H1 (cell line): Measurements from ENCODE around the gene C14orf119. TPM values are rescaled to one million over a fixed set of nuclear protein-coding genes. Genes with fewer than 3 reads are reported as not detected.

Source experiments
- CTCF ChIA-PET: fragments of 300-600 bp; sonication (Branson Sonifier 250); formaldehyde crosslinking; loops from one replicate; lab custom pipeline; 2021; ENCODE audit not compliant: partially characterized antibody; lab: Charles Lee
- POLR2A ChIA-PET: fragments of 300-600 bp; sonication (Branson Sonifier 250); formaldehyde crosslinking; loops from one replicate; lab custom pipeline; 2021; ENCODE audit warnings: inconsistent platforms; ENCODE audit not compliant: partially characterized antibody; lab: Charles Lee
- DNase-seq, 2 experiments: peaks; one replicate each; pipeline versions ENCODE4 v3.0.0 to v3.0.0-alpha.2; 2010 to 2022; ENCODE audit warnings: low spot score in 2 of 2, low read depth in 1 of 2, mixed read lengths in 1 of 2
- FAIRE-seq: peaks from 2 replicates; lab custom pipeline; 2011; peaks lifted over from hg19 to GRCh38; lab: Jason Lieb, UNC
- H2AFZ ChIP-seq: 2 replicates; pipeline ENCODE4 v1.8.1; 2012; ENCODE audit warnings: low read length, inconsistent platforms
- H2AK5ac ChIP-seq: 2 replicates; pipeline ENCODE4 v1.6.1; 2013; ENCODE audit warnings: low read depth, low read length
- H2BK120ac ChIP-seq: replicated peaks from 2 replicates; pipeline ENCODE3; 2013; ENCODE audit warnings: low read depth, low read length, inconsistent platforms
- H2BK12ac ChIP-seq: 2 replicates; pipeline ENCODE4 v1.6.1; 2013; ENCODE audit warnings: low read depth, low read length
- H2BK15ac ChIP-seq: 2 replicates; pipeline ENCODE4 v1.6.1; 2013; ENCODE audit warnings: low read length
- H2BK20ac ChIP-seq: 2 replicates; pipeline ENCODE4 v1.6.1; 2013; ENCODE audit warnings: low read length
- H2BK5ac ChIP-seq: 2 replicates; pipeline ENCODE4 v1.6.1; 2013; ENCODE audit warnings: low read depth, low read length
- H3K14ac ChIP-seq: 2 replicates; pipeline ENCODE4 v1.6.1; 2013; ENCODE audit warnings: inconsistent platforms; ENCODE audit not compliant: insufficient read length
- H3K18ac ChIP-seq: 2 replicates; pipeline ENCODE4 v1.6.1; 2013; ENCODE audit warnings: low read length; ENCODE audit errors: extremely low read depth
- H3K23ac ChIP-seq: 2 replicates; pipeline ENCODE4 v1.6.1; 2013; ENCODE audit warnings: inconsistent platforms; ENCODE audit not compliant: insufficient read length
- H3K23me2 ChIP-seq: 2 replicates; pipeline ENCODE4 v1.6.1; 2013; ENCODE audit warnings: low read depth, low read length
- H3K27ac ChIP-seq: 2 replicates; pipeline ENCODE4 v1.6.1; 2011; ENCODE audit warnings: low read depth, low read length, inconsistent platforms
- H3K27me3 ChIP-seq, 4 experiments: replicated peaks in 1 of 4; 1 replicate in 1 of 4; 2 replicates in 3 of 4; pipeline versions ENCODE4 v1.6.1 to v1.8.1; 2011 to 2013; ENCODE audit warnings: low read length in 3 of 4, mild to moderate bottlenecking in 3 of 4, inconsistent platforms in 2 of 4, mixed read lengths in 2 of 4, moderate library complexity in 1 of 4; ENCODE audit not compliant: control insufficient read depth in 3 of 4, insufficient read depth in 3 of 4; ENCODE audit errors: extremely low read depth in 1 of 4
- H3K36me3 ChIP-seq, 4 experiments: 2 replicates each; pipeline versions ENCODE4 v1.6.1 to v1.8.1; 2011 to 2013; ENCODE audit warnings: mild to moderate bottlenecking in 4 of 4, low read length in 3 of 4, moderate library complexity in 2 of 4, control low read depth in 1 of 4, inconsistent platforms in 1 of 4; ENCODE audit not compliant: insufficient read depth in 4 of 4, control insufficient read depth in 2 of 4
- H3K4ac ChIP-seq: replicated peaks from 2 replicates; pipeline ENCODE3; 2013; ENCODE audit warnings: low read length, low read depth, mixed read lengths, inconsistent platforms; ENCODE audit not compliant: insufficient read length
- H3K4me1 ChIP-seq, 4 experiments: replicated peaks in 1 of 4; 1 replicate in 1 of 4; 2 replicates in 3 of 4; pipeline versions ENCODE4 v1.6.1 to v1.8.1; 2011 to 2013; ENCODE audit warnings: low read length in 3 of 4, inconsistent platforms in 2 of 4, mixed read lengths in 1 of 4; ENCODE audit not compliant: insufficient read depth in 4 of 4, control insufficient read depth in 3 of 4
- H3K4me2 ChIP-seq, 2 experiments: 2 replicates each; pipeline versions ENCODE4 v1.6.1 to v1.8.1; 2011 to 2013; ENCODE audit warnings: low read depth in 2 of 2, low read length in 2 of 2, control low read depth in 1 of 2, inconsistent platforms in 1 of 2, mild to moderate bottlenecking in 1 of 2; ENCODE audit not compliant: insufficient read depth in 1 of 2
- H3K4me3 ChIP-seq, 4 experiments: fragments of 200-600, 300-600 bp in 1 of 4; sonication (generic), shearing (Covaris generic), sonication (Bioruptor Twin) in 1 of 4; 2 replicates each; pipeline versions ENCODE4 v1.5.1 to v1.8.1; 2011 to 2016; ENCODE audit warnings: low read length in 4 of 4, low read depth in 3 of 4, control low read depth in 2 of 4, inconsistent platforms in 2 of 4, mild to moderate bottlenecking in 2 of 4, mixed read lengths in 1 of 4, moderate library complexity in 1 of 4; ENCODE audit not compliant: insufficient read depth in 2 of 4; ENCODE audit errors: extremely low read depth in 1 of 4
- H3K56ac ChIP-seq: replicated peaks from 2 replicates; pipeline ENCODE3; 2013; ENCODE audit warnings: low read depth, mild to moderate bottlenecking, mixed read lengths, low read length, inconsistent platforms; ENCODE audit not compliant: insufficient read length
- H3K79me1 ChIP-seq: 2 replicates; pipeline ENCODE4 v1.6.1; 2013; ENCODE audit warnings: low read depth, low read length, control low read depth
- H3K79me2 ChIP-seq, 2 experiments: 2 replicates each; pipeline versions ENCODE4 v1.6.1 to v1.8.1; 2012 to 2013; ENCODE audit warnings: low read length in 2 of 2, mild to moderate bottlenecking in 2 of 2, inconsistent platforms in 1 of 2; ENCODE audit not compliant: insufficient read depth in 2 of 2, control insufficient read depth in 1 of 2
- H3K9ac ChIP-seq, 4 experiments: replicated peaks in 1 of 4; 1 replicate in 1 of 4; 2 replicates in 3 of 4; pipeline versions ENCODE4 v1.6.1 to v1.8.1; 2011 to 2013; ENCODE audit warnings: low read depth in 3 of 4, low read length in 3 of 4, control low read depth in 2 of 4, mild to moderate bottlenecking in 2 of 4, moderate library complexity in 2 of 4, inconsistent platforms in 1 of 4; ENCODE audit errors: extremely low read depth in 1 of 4
- H3K9me3 ChIP-seq, 2 experiments: 2 replicates each; pipeline versions ENCODE4 v1.6.1 to v1.8.1; 2012 to 2013; ENCODE audit warnings: mild to moderate bottlenecking in 2 of 2, moderate library complexity in 2 of 2, control low read depth in 1 of 2, inconsistent platforms in 1 of 2, low read depth in 1 of 2, low read length in 1 of 2, mixed read lengths in 1 of 2; ENCODE audit not compliant: insufficient read depth in 2 of 2
- H4K20me1 ChIP-seq, 2 experiments: replicated peaks in 1 of 2; 2 replicates each; pipeline versions ENCODE3 to v1.8.1; 2011 to 2013; ENCODE audit warnings: inconsistent platforms in 2 of 2, low read length in 2 of 2, mild to moderate bottlenecking in 1 of 2; ENCODE audit not compliant: insufficient read depth in 2 of 2, control insufficient read depth in 1 of 2
- H4K5ac ChIP-seq: 2 replicates; pipeline ENCODE4 v1.6.1; 2013; ENCODE audit warnings: low read length, low read depth, mixed read lengths, inconsistent platforms; ENCODE audit not compliant: insufficient read length
- H4K8ac ChIP-seq: 2 replicates; pipeline ENCODE4 v1.8.0; 2013; ENCODE audit warnings: mild to moderate bottlenecking, moderate library complexity, low read length, inconsistent platforms; ENCODE audit not compliant: insufficient read depth; ENCODE audit errors: extremely low read depth
- H4K91ac ChIP-seq: replicated peaks from 2 replicates; pipeline ENCODE3; 2013; ENCODE audit warnings: low read length, mixed read lengths, inconsistent platforms; ENCODE audit not compliant: insufficient read length
- BACH1 ChIP-seq: IDR thresholded peaks from 2 replicates; pipeline ENCODE4 v1.6.1; 2012; ENCODE audit warnings: low read length, improper control_type of control experiment
- BCL11A ChIP-seq, 2 experiments: IDR thresholded peaks; one replicate each; pipeline ENCODE4 v1.6.1; 2011; ENCODE audit warnings: low read depth in 2 of 2, low read length in 2 of 2, mild to moderate bottlenecking in 2 of 2
- BRCA1 ChIP-seq: IDR thresholded peaks from 2 replicates; pipeline ENCODE4 v1.6.1; 2012; ENCODE audit warnings: low read depth, low read length, improper control_type of control experiment
- CREB1 ChIP-seq: IDR thresholded peaks from 2 replicates; pipeline ENCODE4 v1.6.1; 2012; ENCODE audit warnings: inconsistent platforms
- CTBP2 ChIP-seq: IDR thresholded peaks from 2 replicates; pipeline ENCODE4 v1.7.0; 2011; ENCODE audit warnings: borderline replicate concordance, mild to moderate bottlenecking, moderate library complexity, mixed read lengths, low read length; ENCODE audit not compliant: insufficient read depth, insufficient read length
- EGR1 ChIP-seq: IDR thresholded peaks from 2 replicates; pipeline ENCODE4 v1.6.1; 2011; ENCODE audit warnings: low read depth, low read length, borderline replicate concordance
- HDAC2 ChIP-seq, 2 experiments: fragments of 300-600 bp in 1 of 2; sonication (generic) in 1 of 2; IDR thresholded peaks; 2 replicates each; pipeline ENCODE4 v1.6.1; 2011 to 2012; ENCODE audit warnings: low read depth in 2 of 2, low read length in 2 of 2, mild to moderate bottlenecking in 2 of 2, moderate library complexity in 2 of 2, borderline replicate concordance in 1 of 2, inconsistent platforms in 1 of 2
- MAX ChIP-seq: IDR thresholded peaks from 2 replicates; pipeline ENCODE4 v1.6.1; 2012; ENCODE audit warnings: inconsistent platforms
- NRF1 ChIP-seq: IDR thresholded peaks from 2 replicates; pipeline ENCODE4 v1.6.1; 2011; ENCODE audit warnings: mild to moderate bottlenecking, low read depth, low read length, improper control_type of control experiment
- POLR2AphosphoS5 ChIP-seq: IDR thresholded peaks from 2 replicates; pipeline ENCODE4 v1.6.1; 2011; ENCODE audit warnings: low read depth, low read length
- POU5F1 ChIP-seq: IDR thresholded peaks from 2 replicates; pipeline ENCODE4 v1.6.1; 2011; ENCODE audit warnings: low read depth, mild to moderate bottlenecking, low read length, moderate library complexity
- RFX5 ChIP-seq: IDR thresholded peaks from 2 replicates; pipeline ENCODE4 v1.6.1; 2011; ENCODE audit warnings: low read depth, low read length, improper control_type of control experiment, borderline replicate concordance
- SIRT6 ChIP-seq: IDR thresholded peaks from one replicate; pipeline ENCODE4 v1.7.1; 2012; ENCODE audit warnings: low read length, inconsistent platforms
- WGBS, 2 experiments: shearing (Covaris generic) in 1 of 2; methylation state at CpG; one replicate each; pipeline versions ENCODE4 v1.1.6 to v1.1.7; 2013 to 2015; ENCODE audit warnings: low lambda C conversion rate in 2 of 2, mixed read lengths in 2 of 2, inconsistent platforms in 1 of 2, low coverage in 1 of 2, missing lambda C conversion rate in 1 of 2; ENCODE audit not compliant: insufficient replicate concordance in 2 of 2, insufficient coverage in 1 of 2, insufficient read length in 1 of 2; ENCODE audit errors: extremely low coverage in 1 of 2, missing lambda C conversion rate in 1 of 2; 5-methylcytosine and 5-hydroxymethylcytosine counted together
- polyA plus RNA-seq, 7 experiments: library from polyadenylated mRNA; depleted of rRNA in 3 of 7; stranded (reverse) in 5 of 7; unstranded in 2 of 7; fragments of >200 nt in 5 of 7; fragments of 200-250 nt in 2 of 7; gene quantifications; 1 replicate in 5 of 7; 2 replicates in 1 of 7; 4 replicates in 1 of 7; pipeline versions ENCODE4 v1.2.1 to v1.2.3, GENCODE V29; 2011 to 2013; ENCODE audit warnings: missing spikeins in 2 of 7, mixed read lengths in 2 of 7
- total RNA-seq: library from RNA; stranded (reverse); fragmentation: NEBNext Ultra II Directional; extraction: Animal tissue kit (Norgen Biotek cat#: 25700); gene quantifications from 2 replicates; pipeline ENCODE4 v1.2.1, GENCODE V29; 2021

The C14orf119 gene
- total and polyA plus RNA-seq, 2 of the 8 experiments (the other 6 are each of a cell fraction or from before 2014, with no cell fraction given), result 78.1 to 94.0 TPM

- H3K4ac ChIP-seq, result no peak overlapping the region
- DNase-seq (no peak), FAIRE-seq (no peak)
- H3K4me2 ChIP-seq, result peak overlapping the region; percentile 89 to 91
- H2BK12ac ChIP-seq, result no peak overlapping the region
- no peak overlapping the region for H3K27ac ChIP-seq
- 0 out of 2 replicates have a peak overlapping the region, but pooled peaks have one; percentile 15 for H2BK5ac ChIP-seq
- H3K79me2 ChIP-seq, result no peaks in the 10 kb centered on the region
- H3K23ac ChIP-seq, result no peak overlapping the region
- H3K56ac ChIP-seq, result no peak overlapping the region
- WGBS, 2 experiments, result 90% methylated on average over 6 of the region's 6 CpGs; no CpG with 5 or more reads in 1 of the 2 experiments
- H2BK15ac ChIP-seq, result no peak overlapping the region
- H2BK120ac ChIP-seq, result no peak overlapping the region
- H4K5ac ChIP-seq, result no peak overlapping the region
- no peaks in the 10 kb centered on the region for H3K9me3 ChIP-seq
- ChIA-PET CTCF (interaction anchor here (0.6 to 29.2 kb wide), 25 partner anchors 8 to 290 kb away, joined by 3 to 785 read pairs (median 5); partner anchors contain the start of genes AJUBA and PSMB11), POLR2A (interaction anchor here (0.7 to 6.2 kb wide), 10 partner anchors 11 to 126 kb away, joined by 3 to 65 read pairs (median 6); partner anchors contain the start of genes ACIN1, AJUBA, PRMT5 and PSMB5)
- peak overlapping the region in 2 of 4 experiments; percentile 34 to 82; a peak in 2 of 8 replicates for H3K4me3 ChIP-seq
- H4K20me1 ChIP-seq, result peaks cover 0 to 4% of the 10 kb centered on the region in 2 experiments
- peaks cover 0 to 15% (median 4%) of the 10 kb centered on the region in 4 experiments; a peak in 4 of 7 replicates for H3K4me1 ChIP-seq
- H3K9ac ChIP-seq, result no peak overlapping the region
- H2AK5ac ChIP-seq, result no peak overlapping the region
- H3K79me1 ChIP-seq, result no peaks in the 10 kb centered on the region
- 0 out of 2 replicates have a peak overlapping the region, but pooled peaks have one; percentile 53 for H3K18ac ChIP-seq
- H2AFZ ChIP-seq, result no peak overlapping the region
- H4K91ac ChIP-seq, result no peak overlapping the region
- peaks cover 12% of the 10 kb centered on the region for H3K23me2 ChIP-seq
- H2BK20ac ChIP-seq, result 0 out of 2 replicates have a peak overlapping the region, but pooled peaks have one; percentile 61
- H3K27me3 ChIP-seq, result no peaks in the 10 kb centered on the region; a peak in 1 of 7 replicates
- H3K14ac ChIP-seq, result no peak overlapping the region
- peaks cover 3 to 19% (median 13%) of the 10 kb centered on the region in 4 experiments; a peak in 7 of 8 replicates for H3K36me3 ChIP-seq
- no peak overlapping the region for H4K8ac ChIP-seq
- TF ChIP-seq CTBP2 (no peak), BCL11A (IDR thresholded peaks at IDR 0.05; ENCODE audit: low read depth in 2 of 2, low read length in 2 of 2) (no peak), MAX (no peak), BRCA1 (no peak), BACH1 (no peak), RFX5 (no peak), NRF1 (no peak), SIRT6 (no peak), POU5F1 (no peak), HDAC2 (IDR thresholded peaks at IDR 0.05; ENCODE audit: borderline replicate concordance in 1 of 2, low read depth in 2 of 2, low read length in 2 of 2) (no peak), EGR1 (no peak), POLR2AphosphoS5 (no peak), CREB1 (no peak)
These were observed 39.6 kb upstream of the C14orf119 start for GRCh38 chr14:23055621-23056144.
